ENCODE results near the gene SUPT3H.

SUPT3H gene

GRCh38 chr6:45310118-45310788 lies 67.5 kb downstream of the SUPT3H start:
- no peak for DNase-seq (ENCODE audit: low read depth)
- H3K4me3 ChIP-seq (ENCODE audit: low read depth, low read length): no peak overlapping the region
- in situ Hi-C loops (cut with HindIII; ENCODE audit: low sequenced_read_pairs): no loop called here
- TF ChIP-seq CTCF (IDR thresholded peaks at IDR 0.05; ENCODE audit: low read depth, low read length, missing control alignments): no peak

GRCh38 chr6:45305546-45305945 lies 72.2 kb downstream of the SUPT3H start:
- no peak overlapping the region for H3K4me3 ChIP-seq (ENCODE audit: low read depth, low read length)
- TF ChIP-seq CTCF (IDR thresholded peaks at IDR 0.05; ENCODE audit: low read depth, low read length, missing control alignments): no peak
- no peak for DNase-seq (ENCODE audit: low read depth)
- in situ Hi-C loops (cut with HindIII; ENCODE audit: low sequenced_read_pairs): no loop called here

GRCh38 chr6:45302832-45303231 lies 74.9 kb downstream of the SUPT3H start:
- no peak overlapping the region for H3K4me3 ChIP-seq (ENCODE audit: low read depth, low read length)
- no peak for TF ChIP-seq CTCF (IDR thresholded peaks at IDR 0.05; ENCODE audit: low read depth, low read length, missing control alignments)
- in situ Hi-C loops (cut with HindIII; ENCODE audit: low sequenced_read_pairs): no loop called here
- no peak for DNase-seq (ENCODE audit: low read depth)

- H3K4me3 ChIP-seq (ENCODE audit: low read depth, low read length): no peak overlapping the region
- no peak for TF ChIP-seq CTCF (IDR thresholded peaks at IDR 0.05; ENCODE audit: low read depth, low read length, missing control alignments)
- in situ Hi-C loops (cut with HindIII; ENCODE audit: low sequenced_read_pairs): no loop called here
- DNase-seq (ENCODE audit: low read depth): no peak
Measured at GRCh38 chr6:45301348-45302142, 76.2 kb downstream of the SUPT3H start.

GRCh38 chr6:45300736-45301135 lies 77.0 kb downstream of the SUPT3H start:
- in situ Hi-C loops (cut with HindIII; ENCODE audit: low sequenced_read_pairs): no loop called here
- TF ChIP-seq CTCF (IDR thresholded peaks at IDR 0.05; ENCODE audit: low read depth, low read length, missing control alignments): no peak
- DNase-seq (ENCODE audit: low read depth): no peak
- no peak overlapping the region for H3K4me3 ChIP-seq (ENCODE audit: low read depth, low read length)

- in situ Hi-C loops (cut with HindIII; ENCODE audit: low sequenced_read_pairs): no loop called here
- TF ChIP-seq CTCF (IDR thresholded peaks at IDR 0.05; ENCODE audit: low read depth, low read length, missing control alignments): no peak
- H3K4me3 ChIP-seq (ENCODE audit: low read depth, low read length): no peak overlapping the region
- DNase-seq (ENCODE audit: low read depth): no peak
Measured at GRCh38 chr6:45299096-45299581, 78.6 kb downstream of the SUPT3H start.

Measured in astrocyte of the cerebellum (primary cell).